ENCODE data around the gene ST6GALNAC3.

ST6GALNAC3 gene

GRCh38 chr1:76470166-76470565 is 395.6 kb downstream of the ST6GALNAC3 start:
- no peak overlapping the region for H3K27ac ChIP-seq
- TF ChIP-seq CTCF (IDR thresholded peaks at IDR 0.05) (no peak), ZFX (IDR thresholded peaks at IDR 0.05; ENCODE audit: borderline replicate concordance) (no peak)

GRCh38 chr1:76471536-76471935 is 397.0 kb downstream of the ST6GALNAC3 start:
- TF ChIP-seq CTCF (IDR thresholded peaks at IDR 0.05), result no peak
- no peak for TF ChIP-seq ZFX (IDR thresholded peaks at IDR 0.05; ENCODE audit: borderline replicate concordance)
- no peak overlapping the region for H3K27ac ChIP-seq

GRCh38 chr1:76473591-76473990 is 399.0 kb downstream of the ST6GALNAC3 start:
- no peak overlapping the region for H3K27ac ChIP-seq
- no peak for TF ChIP-seq ZFX (IDR thresholded peaks at IDR 0.05; ENCODE audit: borderline replicate concordance)
- no peak for TF ChIP-seq CTCF (IDR thresholded peaks at IDR 0.05)

- H3K27ac ChIP-seq, result no peak overlapping the region
- no peak for TF ChIP-seq ZFX (IDR thresholded peaks at IDR 0.05; ENCODE audit: borderline replicate concordance)
- TF ChIP-seq CTCF (IDR thresholded peaks at IDR 0.05), result no peak
Measured at GRCh38 chr1:76474922-76475321, 400.4 kb downstream of the ST6GALNAC3 start.

GRCh38 chr1:76477156-76477555 is 402.6 kb downstream of the ST6GALNAC3 start:
- no peak overlapping the region for H3K27ac ChIP-seq
- TF ChIP-seq ZFX (IDR thresholded peaks at IDR 0.05; ENCODE audit: borderline replicate concordance), result no peak

GRCh38 chr1:76480827-76481226 is 406.3 kb downstream of the ST6GALNAC3 start:
- no peak overlapping the region for H3K27ac ChIP-seq
- TF ChIP-seq ZFX (IDR thresholded peaks at IDR 0.05; ENCODE audit: borderline replicate concordance) (no peak), CTCF (IDR thresholded peaks at IDR 0.05) (no peak)

GRCh38 chr1:76481672-76482071 is 407.1 kb downstream of the ST6GALNAC3 start:
- TF ChIP-seq ZFX (IDR thresholded peaks at IDR 0.05; ENCODE audit: borderline replicate concordance), result no peak
- TF ChIP-seq CTCF (IDR thresholded peaks at IDR 0.05), result no peak
- H3K27ac ChIP-seq, result no peak overlapping the region

- TF ChIP-seq ZFX (IDR thresholded peaks at IDR 0.05; ENCODE audit: borderline replicate concordance) (no peak), CTCF (IDR thresholded peaks at IDR 0.05) (no peak)
Measured at GRCh38 chr1:76482272-76482671, 407.7 kb downstream of the ST6GALNAC3 start.

More at GRCh38 chr1:76482272-76482671, 407.7 kb downstream of the ST6GALNAC3 start:
- no peak overlapping the region for H3K27ac ChIP-seq

All from 22Rv1 (cell line).